Muscle layer of colon (tissue), 2 donors: Measurements from ENCODE around the gene SIGMAR1.

Experiments used
- H3K27ac ChIP-seq: one replicate; pipeline ENCODE4 v1.7.0; 2013; ENCODE audit warnings: low read depth, mild to moderate bottlenecking, low read length, moderate library complexity
- H3K27me3 ChIP-seq, 2 donors: one replicate each; pipeline ENCODE4 v1.7.0; 2013; ENCODE audit warnings: low read length in 2 of 2, mild to moderate bottlenecking in 2 of 2; ENCODE audit not compliant: insufficient read depth in 2 of 2, control insufficient read depth in 1 of 2
- H3K36me3 ChIP-seq: one replicate; pipeline ENCODE4 v1.7.0; 2013; ENCODE audit warnings: mild to moderate bottlenecking, low read length; ENCODE audit not compliant: insufficient read depth
- H3K4me1 ChIP-seq: one replicate; pipeline ENCODE4 v1.7.0; 2013; ENCODE audit warnings: mild to moderate bottlenecking, low read length; ENCODE audit not compliant: insufficient read depth
- H3K4me3 ChIP-seq, 2 donors: one replicate each; pipeline ENCODE4 v1.7.0; 2013; ENCODE audit warnings: low read length in 2 of 2, low read depth in 1 of 2, mild to moderate bottlenecking in 1 of 2, moderate library complexity in 1 of 2
- H3K9ac ChIP-seq: one replicate; pipeline ENCODE4 v1.7.0; 2013; ENCODE audit warnings: low read length
- H3K9me3 ChIP-seq: one replicate; pipeline ENCODE4 v1.7.0; 2013; ENCODE audit warnings: mild to moderate bottlenecking, low read length
- donor health status: abdominal sarcoma.
- donor health status: Adenocarcinoma of cecum.

SIGMAR1 gene

DNA sequence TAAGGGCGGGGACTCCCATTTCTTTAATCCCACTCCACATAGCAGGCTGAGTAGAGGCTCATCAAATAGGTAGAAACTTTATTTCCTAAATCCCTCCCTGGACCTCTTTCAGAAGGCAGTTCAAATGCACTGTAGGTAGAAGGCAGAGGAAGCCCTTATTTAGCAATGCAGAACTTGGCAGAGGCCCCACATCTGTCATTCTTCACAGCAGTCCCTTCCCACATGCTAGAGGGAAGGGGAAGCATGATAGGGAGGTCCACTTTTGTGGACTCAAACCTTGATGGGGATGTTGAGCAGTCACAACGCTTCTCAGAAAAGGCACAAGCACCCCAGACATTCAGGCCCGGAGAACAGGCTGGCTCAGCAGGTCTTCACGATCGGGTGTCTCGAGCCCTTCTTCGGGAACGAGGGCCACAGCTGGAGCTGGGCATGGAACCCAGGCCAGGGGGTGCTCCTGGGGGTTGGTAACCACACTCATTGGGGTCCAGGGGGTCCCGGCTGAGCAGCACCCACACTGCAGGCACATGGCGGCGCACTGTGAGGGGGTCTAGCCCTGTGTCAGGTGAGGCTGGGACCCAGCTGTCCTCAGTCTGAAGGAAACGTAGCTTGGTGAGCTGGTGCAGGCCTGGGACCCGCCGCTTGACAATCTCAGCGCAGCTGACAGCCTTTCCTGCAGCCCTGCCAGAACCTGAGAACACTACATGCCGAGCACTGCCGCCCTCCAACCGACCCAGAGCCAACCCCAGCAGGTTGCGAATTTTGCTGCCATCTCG is 27.0 kb downstream of the SIGMAR1 start:
- Histone ChIP-seq H3K27ac (peak overlapping the region; percentile 88), H3K9ac (no peak overlapping the region)

DNA sequence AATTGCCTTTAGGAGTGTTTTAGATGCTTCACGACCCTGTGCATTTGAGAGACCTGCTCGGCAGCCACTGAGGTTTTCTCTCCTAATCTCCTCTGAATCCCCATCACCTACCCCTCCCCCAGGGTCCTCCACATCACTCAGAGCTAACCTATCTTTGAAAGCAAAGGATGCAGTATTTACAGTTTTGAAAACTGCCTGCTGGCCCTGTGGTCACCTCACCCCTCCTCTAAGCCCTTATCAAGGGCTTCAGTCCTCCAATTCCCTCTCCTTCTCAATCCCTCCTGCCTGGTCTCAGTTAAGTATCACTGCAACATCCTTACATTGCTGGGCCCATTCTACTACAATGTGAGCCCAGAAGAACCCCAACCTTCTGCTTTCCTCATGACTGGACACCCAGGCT is 30.3 kb downstream of the SIGMAR1 start:
- H3K4me1 ChIP-seq: peaks cover 16% of the 10 kb centered on the region
- H3K27ac ChIP-seq: no peak overlapping the region
- no peak overlapping the region for H3K9ac ChIP-seq
- no peaks in the 10 kb centered on the region for H3K27me3 ChIP-seq
- no peaks in the 10 kb centered on the region for H3K36me3 ChIP-seq
- no peak overlapping the region for H3K4me3 ChIP-seq
- no peaks in the 10 kb centered on the region for H3K9me3 ChIP-seq

More for the DNA sequence above, 27.0 kb downstream of the SIGMAR1 start:
- H3K4me1 ChIP-seq: peaks cover 24% of the 10 kb centered on the region
- peaks cover 17% of the 10 kb centered on the region for H3K36me3 ChIP-seq
- H3K27me3 ChIP-seq: no peaks in the 10 kb centered on the region
- no peaks in the 10 kb centered on the region for H3K9me3 ChIP-seq
- peak overlapping the region; percentile 70 to 76 for H3K4me3 ChIP-seq

DNA sequence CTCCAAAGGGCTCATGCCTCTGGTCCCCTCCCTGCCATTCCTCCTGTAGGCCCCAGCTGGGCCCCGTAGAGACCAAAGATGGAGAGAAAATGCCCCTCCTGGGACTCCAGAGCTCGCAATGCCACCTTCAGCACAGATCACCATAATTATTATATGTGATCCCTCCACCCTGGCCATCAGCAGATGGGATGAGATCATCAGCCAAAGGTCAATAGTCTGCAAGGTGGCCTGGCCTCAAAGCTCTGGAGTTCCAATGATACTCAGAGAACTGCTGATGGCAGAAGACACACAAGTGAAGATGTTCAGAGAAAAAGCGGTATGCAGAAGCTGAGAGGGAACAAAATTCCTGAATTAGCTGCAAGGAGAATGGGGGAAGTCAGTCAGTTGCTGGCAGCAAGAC is 30.7 kb downstream of the SIGMAR1 start:
- Histone ChIP-seq H3K27ac (no peak overlapping the region), H3K4me3 (no peak overlapping the region), H3K9me3 (no peaks in the 10 kb centered on the region), H3K36me3 (no peaks in the 10 kb centered on the region), H3K4me1 (peaks cover 14% of the 10 kb centered on the region), H3K27me3 (no peaks in the 10 kb centered on the region), H3K9ac (no peak overlapping the region)

DNA sequence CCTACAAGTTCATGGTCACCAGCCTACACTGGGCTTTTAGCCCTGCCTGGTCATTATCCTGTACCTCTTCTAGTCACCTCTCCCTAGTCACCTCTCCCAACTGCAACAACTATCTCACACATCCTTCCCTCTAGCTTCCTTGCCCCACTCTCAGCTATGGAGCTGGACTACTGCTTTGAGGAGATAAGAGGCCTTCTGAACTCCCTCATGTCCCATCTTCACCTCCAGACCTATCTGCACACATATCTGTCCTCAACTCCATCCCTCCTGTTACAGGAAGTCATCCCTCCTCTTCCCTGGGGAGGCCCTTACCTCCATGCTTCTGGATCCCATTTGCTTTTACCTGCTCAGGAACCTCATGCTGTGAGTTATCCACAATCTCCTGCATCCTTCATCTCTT is 31.4 kb downstream of the SIGMAR1 start:
- H3K36me3 ChIP-seq: no peaks in the 10 kb centered on the region
- no peak overlapping the region for H3K4me3 ChIP-seq
- H3K9ac ChIP-seq: no peak overlapping the region
- H3K27me3 ChIP-seq: no peaks in the 10 kb centered on the region
- H3K27ac ChIP-seq: no peak overlapping the region
- H3K9me3 ChIP-seq: no peaks in the 10 kb centered on the region
- peaks cover 10% of the 10 kb centered on the region for H3K4me1 ChIP-seq

DNA sequence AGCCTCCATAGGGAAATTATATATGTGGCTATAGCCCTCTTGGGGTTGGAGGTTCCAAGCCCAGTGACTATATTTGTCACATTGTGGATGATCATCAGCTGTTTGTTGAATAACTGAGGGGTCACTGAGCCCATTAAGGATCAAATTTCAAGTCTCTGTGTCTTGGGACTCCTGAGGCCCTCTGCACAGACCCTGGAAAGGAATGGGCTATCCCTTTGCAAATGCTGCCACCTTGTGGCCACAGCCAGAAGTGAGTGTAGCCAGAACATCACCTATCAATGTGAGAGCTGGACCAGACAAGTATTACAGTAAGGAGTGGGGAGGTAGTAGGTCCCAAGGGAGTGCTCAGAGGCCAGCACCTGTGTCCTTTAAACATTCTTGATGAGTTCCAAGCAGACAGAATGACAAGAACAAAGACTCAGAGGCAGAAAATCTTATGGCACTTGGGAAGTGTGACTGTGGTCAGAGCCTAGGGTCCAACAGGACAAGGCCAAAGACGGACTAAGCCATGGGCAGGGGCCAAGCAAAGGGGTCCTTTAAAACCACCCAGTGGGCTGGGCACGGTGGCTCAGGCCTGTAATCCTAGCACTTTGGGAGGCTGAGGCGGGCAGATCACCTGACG is 33.9 kb downstream of the SIGMAR1 start:
- Histone ChIP-seq H3K27ac (no peak overlapping the region), H3K4me1 (no peaks in the 10 kb centered on the region), H3K9me3 (no peaks in the 10 kb centered on the region), H3K27me3 (no peaks in the 10 kb centered on the region), H3K4me3 (no peak overlapping the region), H3K9ac (no peak overlapping the region), H3K36me3 (no peaks in the 10 kb centered on the region)

DNA sequence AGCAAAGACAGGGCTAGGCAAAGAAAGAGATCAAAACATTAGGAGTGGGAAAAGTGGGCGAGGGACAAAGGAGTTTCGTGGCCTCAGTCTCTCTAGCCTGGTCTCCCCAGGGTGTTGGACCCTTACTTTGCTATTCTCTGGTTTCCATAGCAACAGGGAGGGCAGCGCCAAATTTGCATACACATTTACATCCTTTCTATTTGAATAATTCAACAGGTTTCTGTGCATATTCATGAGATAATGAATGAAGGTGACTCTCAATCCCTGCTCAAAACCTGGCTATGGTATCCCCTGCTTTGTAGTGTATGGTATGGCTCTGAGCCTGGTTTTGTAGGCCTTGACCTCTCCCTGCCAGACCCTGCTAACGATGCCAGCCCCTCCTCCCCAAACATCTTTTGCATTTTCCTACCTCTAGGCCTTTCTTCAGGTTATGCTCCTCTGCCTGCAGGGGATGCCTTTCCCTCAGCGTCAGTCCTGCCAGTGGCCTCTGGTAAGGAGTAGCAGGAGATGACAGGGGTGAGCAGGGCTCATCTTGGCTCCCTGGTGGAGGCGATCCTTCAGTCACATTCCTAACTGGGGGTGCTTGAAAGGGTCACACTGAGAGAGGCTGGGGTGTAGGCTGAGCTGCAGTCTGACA is 35.5 kb downstream of the SIGMAR1 start:
- Histone ChIP-seq H3K4me1 (no peaks in the 10 kb centered on the region), H3K9ac (no peak overlapping the region), H3K4me3 (no peak overlapping the region)

DNA sequence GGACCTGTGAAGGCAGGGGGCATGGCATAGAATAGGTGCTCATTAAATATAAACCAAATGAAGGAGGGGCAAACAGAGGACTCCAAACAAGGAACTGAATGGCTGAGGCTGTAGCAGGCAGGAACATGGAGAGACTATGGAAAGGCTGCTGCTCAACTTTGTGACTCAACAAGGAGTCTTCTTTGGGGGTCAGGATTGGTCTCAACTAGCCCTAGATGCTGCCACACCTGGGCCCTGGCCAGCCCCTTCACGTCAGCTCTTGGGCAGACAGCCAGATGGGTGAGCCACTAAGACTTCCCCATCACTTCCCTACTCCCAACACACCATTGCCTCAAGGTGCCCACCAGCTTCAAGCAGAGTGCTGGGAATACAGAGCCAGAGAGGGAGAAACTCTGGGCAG is 36.7 kb downstream of the SIGMAR1 start:
- Histone ChIP-seq H3K9me3 (no peaks in the 10 kb centered on the region), H3K4me1 (no peaks in the 10 kb centered on the region), H3K9ac (no peak overlapping the region), H3K27ac (no peak overlapping the region), H3K4me3 (no peak overlapping the region), H3K27me3 (no peaks in the 10 kb centered on the region), H3K36me3 (no peaks in the 10 kb centered on the region)

More for the DNA sequence above, 35.5 kb downstream of the SIGMAR1 start:
- Histone ChIP-seq H3K36me3 (no peaks in the 10 kb centered on the region), H3K27ac (no peak overlapping the region), H3K9me3 (no peaks in the 10 kb centered on the region), H3K27me3 (no peaks in the 10 kb centered on the region)

DNA sequence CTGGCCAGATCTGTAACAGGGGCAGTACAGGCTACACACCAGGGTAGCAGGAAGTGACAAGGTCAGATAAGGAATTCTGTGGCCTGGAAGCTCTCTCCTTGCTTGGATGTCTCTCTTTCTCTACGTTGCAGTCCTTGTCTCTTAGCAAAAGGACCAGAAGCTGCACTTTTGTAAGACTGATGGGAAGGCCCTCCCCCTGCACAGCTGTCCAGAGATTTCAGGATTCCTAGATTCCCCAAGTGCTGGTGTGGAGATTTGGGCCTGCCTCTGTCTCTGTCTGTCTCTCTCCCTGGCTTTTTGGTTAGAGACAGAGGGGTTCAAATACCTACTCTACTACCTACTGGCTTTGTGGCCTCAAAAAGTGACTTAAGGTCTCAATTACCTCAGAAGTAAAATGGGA is 38.0 kb downstream of the SIGMAR1 start:
- no peaks in the 10 kb centered on the region for H3K27me3 ChIP-seq
- H3K9ac ChIP-seq: no peak overlapping the region
- H3K9me3 ChIP-seq: no peaks in the 10 kb centered on the region
- no peak overlapping the region for H3K4me3 ChIP-seq
- H3K4me1 ChIP-seq: no peaks in the 10 kb centered on the region
- no peaks in the 10 kb centered on the region for H3K36me3 ChIP-seq
- H3K27ac ChIP-seq: no peak overlapping the region

DNA sequence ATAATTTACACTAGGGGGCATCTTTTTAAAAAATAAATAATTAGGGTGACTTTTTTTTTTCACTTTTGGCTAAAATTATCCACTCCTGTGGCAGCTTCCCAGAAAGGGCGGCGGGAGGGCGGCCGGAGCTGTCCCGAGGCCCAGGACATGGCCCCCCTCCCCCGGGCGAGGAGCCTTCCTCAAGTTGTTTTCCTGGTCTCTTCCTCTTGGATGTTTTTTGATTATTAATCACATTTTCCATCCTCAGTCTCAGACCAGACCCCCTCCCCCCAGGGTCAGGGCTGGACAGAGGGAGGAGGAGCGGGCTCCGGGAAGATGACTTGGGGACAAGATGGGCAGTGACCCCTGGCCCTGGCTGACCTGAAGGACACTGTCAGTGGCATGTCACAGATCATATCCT is 43.4 kb downstream of the SIGMAR1 start:
- Histone ChIP-seq H3K9ac (no peak overlapping the region), H3K27ac (no peak overlapping the region)

DNA sequence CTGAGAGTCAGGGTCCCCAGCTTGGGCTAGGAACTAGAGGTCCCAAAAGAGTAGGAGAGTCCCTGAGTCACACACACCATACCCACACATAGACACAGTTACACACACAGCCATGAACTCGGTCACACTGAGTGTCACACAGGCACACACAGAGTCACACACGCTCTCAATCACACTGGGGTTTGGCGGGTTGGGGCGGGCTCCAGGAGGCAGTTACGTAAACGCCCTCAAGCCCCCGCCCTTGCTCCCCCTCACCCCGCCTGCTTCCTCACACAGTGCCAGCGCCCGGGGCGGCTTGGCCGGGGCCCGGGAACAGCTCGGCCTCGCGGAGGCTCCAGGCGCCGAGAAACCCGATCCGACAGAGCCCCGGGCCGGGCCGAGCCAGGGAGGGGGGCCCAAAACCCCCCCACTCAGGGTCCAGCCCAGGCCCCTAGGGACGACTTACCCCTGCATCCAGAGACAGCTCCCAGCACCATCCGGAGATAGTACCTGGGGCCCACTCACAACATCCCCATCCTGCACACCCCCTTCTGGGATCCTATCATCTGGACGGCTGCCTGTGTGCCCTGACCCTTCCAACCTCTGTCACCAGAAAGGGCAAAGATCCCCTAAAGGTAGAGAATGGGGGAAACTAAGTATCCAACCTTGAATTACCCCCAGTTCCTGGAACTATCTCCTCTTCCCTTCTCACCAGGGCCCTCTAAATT is 44.5 kb downstream of the SIGMAR1 start:
- H3K9ac ChIP-seq: no peak overlapping the region

More for the DNA sequence above, 43.4 kb downstream of the SIGMAR1 start:
- H3K9me3 ChIP-seq: no peaks in the 10 kb centered on the region
- peaks cover 7% of the 10 kb centered on the region for H3K4me1 ChIP-seq
- H3K4me3 ChIP-seq: no peak overlapping the region
- H3K27me3 ChIP-seq: peaks cover 0 to 20% of the 10 kb centered on the region in 2 donors
- no peaks in the 10 kb centered on the region for H3K36me3 ChIP-seq

More for the DNA sequence above, 44.5 kb downstream of the SIGMAR1 start:
- H3K36me3 ChIP-seq: no peaks in the 10 kb centered on the region
- H3K27me3 ChIP-seq: peaks cover 7 to 30% of the 10 kb centered on the region in 2 donors
- H3K4me3 ChIP-seq: no peak overlapping the region
- peaks cover 17% of the 10 kb centered on the region for H3K4me1 ChIP-seq
- no peaks in the 10 kb centered on the region for H3K9me3 ChIP-seq
- peak overlapping the region; percentile 1 for H3K27ac ChIP-seq
